Hepatocyte (in vitro differentiated cells): Measurements from ENCODE around the gene ALOX12B. TPM values are rescaled to one million over a fixed set of nuclear protein-coding genes. Genes with fewer than 3 reads are reported as not detected.

Experiments used
- DNase-seq: peaks from one replicate; pipeline ENCODE4 v3.0.0-alpha.2; 2016; ENCODE audit warnings: low spot score
- H2AFZ ChIP-seq: fragments of 200-600 bp; sonication (generic); 2 replicates; pipeline ENCODE4 v1.6.0; 2016; ENCODE audit warnings: antibody characterized with exemption, mild to moderate bottlenecking
- H3K27ac ChIP-seq: fragments of 200-600 bp; sonication (generic); 2 replicates; pipeline ENCODE4 v1.5.1; 2016; ENCODE audit warnings: mild to moderate bottlenecking
- H3K27me3 ChIP-seq: fragments of 200-600 bp; sonication (generic); 2 replicates; pipeline ENCODE4 v1.6.1; 2016
- H3K36me3 ChIP-seq: fragments of 200-600 bp; sonication (generic); replicated peaks from 2 replicates; pipeline ENCODE4 v1.5.1; 2016; ENCODE audit warnings: low read depth; ENCODE audit not compliant: insufficient read depth
- H3K4me1 ChIP-seq: fragments of 200-600 bp; sonication (generic); 2 replicates; pipeline ENCODE4 v1.5.1; 2016; ENCODE audit warnings: mild to moderate bottlenecking, moderate library complexity; ENCODE audit not compliant: insufficient read depth
- H3K4me2 ChIP-seq: fragments of 200-600 bp; sonication (generic); 2 replicates; pipeline ENCODE4 v1.6.0; 2016
- H3K4me3 ChIP-seq: fragments of 200-600 bp; sonication (generic); 2 replicates; pipeline ENCODE4 v1.5.1; 2016; ENCODE audit warnings: mild to moderate bottlenecking
- H3K79me2 ChIP-seq: fragments of 200-600 bp; sonication (generic); 2 replicates; pipeline ENCODE4 v1.6.0; 2017; ENCODE audit warnings: mild to moderate bottlenecking
- H3K9me2 ChIP-seq: fragments of 200-600 bp; sonication (generic); replicated peaks from 2 replicates; pipeline ENCODE4 v1.6.0; 2017; ENCODE audit warnings: mild to moderate bottlenecking; ENCODE audit not compliant: insufficient read depth
- H3K9me3 ChIP-seq: fragments of 200-600 bp; sonication (generic); 2 replicates; pipeline ENCODE4 v1.5.1; 2016; ENCODE audit warnings: low read depth, mild to moderate bottlenecking
- H4K20me1 ChIP-seq: fragments of 200-600 bp; sonication (generic); 2 replicates; pipeline ENCODE4 v1.6.0; 2016; ENCODE audit warnings: mild to moderate bottlenecking; ENCODE audit not compliant: insufficient read depth, poor library complexity, severe bottlenecking
- EZH2 ChIP-seq: fragments of 200-600 bp; sonication (generic); IDR thresholded peaks from 2 replicates; pipeline ENCODE4 v1.6.1; 2016; ENCODE audit warnings: antibody characterized with exemption, mild to moderate bottlenecking, borderline replicate concordance
- EZH2phosphoT487 ChIP-seq: fragments of 200-600 bp; sonication (generic); IDR thresholded peaks from one replicate; pipeline ENCODE4 v1.6.1; 2018; ENCODE audit warnings: antibody characterized with exemption, mild to moderate bottlenecking, low read depth, moderate library complexity; ENCODE audit not compliant: unreplicated experiment, severe bottlenecking
- WGBS: methylation state at CpG from one replicate; pipeline ENCODE4 v1.1.6; 2016; ENCODE audit warnings: low lambda C conversion rate; ENCODE audit errors: missing lambda C conversion rate; 5-methylcytosine and 5-hydroxymethylcytosine counted together
- polyA plus RNA-seq: library from polyadenylated mRNA; unstranded; fragments of >200 nt; fragmentation: Nextera tagmentation; extraction: Ambion mirVana; gene quantifications from 2 replicates; pipeline ENCODE4 v1.2.1, GENCODE V29; 2016
- total RNA-seq: library from RNA; depleted of rRNA; stranded (reverse); fragments of >200 nt; gene quantifications from 2 replicates; pipeline ENCODE4 v1.2.3, GENCODE V29; 2014
- TF ChIP-seq, protein P1 (sequence below): fragments of 200-600 bp; sonication (generic); IDR thresholded peaks from 2 replicates; pipeline ENCODE4 v1.5.1; 2016; ENCODE audit warnings: antibody characterized with exemption, mild to moderate bottlenecking; ENCODE audit not compliant: poor library complexity

The ALOX12B gene
- total and polyA plus RNA-seq, 2 experiments from 2014 or later: 1.8 to 2.0 TPM

DNA sequence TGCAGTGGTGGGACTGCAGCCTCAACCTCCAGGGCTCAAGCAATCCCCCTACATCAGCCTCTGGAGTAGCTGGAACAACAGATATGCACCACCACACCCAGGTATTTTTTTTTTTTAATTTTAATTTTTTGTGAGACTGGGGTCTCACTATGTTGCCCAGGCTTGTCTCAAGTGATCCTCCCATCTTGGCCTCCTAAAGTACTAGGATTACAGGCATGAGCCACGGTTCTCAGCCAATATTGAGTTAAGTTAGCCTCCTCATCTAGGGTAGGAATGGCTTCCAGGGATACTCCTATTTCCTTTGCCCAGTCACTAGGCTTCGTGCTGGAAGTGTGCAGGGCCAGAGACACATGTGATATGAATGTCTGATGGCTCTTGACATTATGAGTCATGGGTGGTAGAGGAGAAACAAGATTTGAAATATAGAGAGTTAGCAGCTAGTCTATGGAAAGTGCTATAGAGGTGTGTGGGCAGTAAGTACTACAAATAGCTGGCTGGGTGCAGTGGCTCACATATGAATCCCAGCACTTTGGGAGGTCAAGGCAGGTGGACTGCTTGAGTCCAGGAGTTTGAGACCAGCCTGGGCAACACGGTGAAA lies 44.4 kb upstream of the ALOX12B start:
- H3K27me3 ChIP-seq: no peaks in the 10 kb centered on the region
- H3K4me2 ChIP-seq: no peak overlapping the region
- no peak overlapping the region for H3K4me3 ChIP-seq
- H2AFZ ChIP-seq: no peak overlapping the region
- H3K79me2 ChIP-seq: no peaks in the 10 kb centered on the region
- H3K27ac ChIP-seq: no peak overlapping the region
- H3K9me3 ChIP-seq: no peaks in the 10 kb centered on the region
- no peaks in the 10 kb centered on the region for H3K9me2 ChIP-seq
- peak; percentile 4 for DNase-seq
- no peaks in the 10 kb centered on the region for H3K36me3 ChIP-seq
- WGBS: 83% methylated on average over 3 of the region's 3 CpGs
- no peaks in the 10 kb centered on the region for H4K20me1 ChIP-seq
- TF ChIP-seq, protein P1, sequence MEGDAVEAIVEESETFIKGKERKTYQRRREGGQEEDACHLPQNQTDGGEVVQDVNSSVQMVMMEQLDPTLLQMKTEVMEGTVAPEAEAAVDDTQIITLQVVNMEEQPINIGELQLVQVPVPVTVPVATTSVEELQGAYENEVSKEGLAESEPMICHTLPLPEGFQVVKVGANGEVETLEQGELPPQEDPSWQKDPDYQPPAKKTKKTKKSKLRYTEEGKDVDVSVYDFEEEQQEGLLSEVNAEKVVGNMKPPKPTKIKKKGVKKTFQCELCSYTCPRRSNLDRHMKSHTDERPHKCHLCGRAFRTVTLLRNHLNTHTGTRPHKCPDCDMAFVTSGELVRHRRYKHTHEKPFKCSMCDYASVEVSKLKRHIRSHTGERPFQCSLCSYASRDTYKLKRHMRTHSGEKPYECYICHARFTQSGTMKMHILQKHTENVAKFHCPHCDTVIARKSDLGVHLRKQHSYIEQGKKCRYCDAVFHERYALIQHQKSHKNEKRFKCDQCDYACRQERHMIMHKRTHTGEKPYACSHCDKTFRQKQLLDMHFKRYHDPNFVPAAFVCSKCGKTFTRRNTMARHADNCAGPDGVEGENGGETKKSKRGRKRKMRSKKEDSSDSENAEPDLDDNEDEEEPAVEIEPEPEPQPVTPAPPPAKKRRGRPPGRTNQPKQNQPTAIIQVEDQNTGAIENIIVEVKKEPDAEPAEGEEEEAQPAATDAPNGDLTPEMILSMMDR: no peak
- TF ChIP-seq EZH2 (no peak), EZH2phosphoT487 (no peak)
- H3K4me1 ChIP-seq: peaks cover 6% of the 10 kb centered on the region

DNA sequence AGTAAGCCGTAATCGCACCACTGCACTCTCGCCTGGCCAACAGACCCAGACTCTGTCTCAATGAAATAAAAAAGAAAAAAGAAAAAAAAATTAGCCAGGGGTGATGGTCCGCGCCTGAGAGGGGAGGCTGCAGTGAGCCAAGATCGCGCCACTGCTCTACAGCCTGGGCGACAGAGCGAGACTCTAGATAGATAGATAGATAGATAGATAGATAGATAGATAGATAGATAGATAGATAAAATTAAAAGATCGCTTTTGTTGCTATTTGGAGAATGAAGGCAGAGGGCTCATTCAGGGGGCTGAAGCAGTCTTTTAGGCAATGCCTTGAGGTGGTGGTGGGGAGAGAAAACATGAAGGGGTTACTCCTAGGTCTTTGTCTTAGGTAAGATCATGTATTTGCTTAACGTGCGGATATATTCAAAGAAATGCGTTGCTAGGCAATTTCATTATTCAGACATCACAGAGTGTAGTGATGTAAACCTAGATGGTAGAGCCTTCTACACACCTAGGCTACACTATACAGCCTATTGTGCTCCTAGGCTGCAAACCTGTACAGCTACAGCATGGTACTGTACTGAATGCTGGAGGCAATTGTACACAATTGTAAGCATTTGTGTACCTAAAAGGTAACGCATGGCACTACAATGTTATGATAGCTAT lies 40.7 kb upstream of the ALOX12B start:
- Histone ChIP-seq H3K27me3 (peaks cover 18% of the 10 kb centered on the region), H3K9me2 (no peaks in the 10 kb centered on the region), H3K27ac (no peak overlapping the region), H4K20me1 (no peaks in the 10 kb centered on the region), H3K4me3 (no peak overlapping the region), H3K4me1 (peaks cover 28% of the 10 kb centered on the region), H3K36me3 (no peaks in the 10 kb centered on the region), H3K79me2 (no peaks in the 10 kb centered on the region), H3K9me3 (no peaks in the 10 kb centered on the region), H2AFZ (no peak overlapping the region), H3K4me2 (no peak overlapping the region)
- TF ChIP-seq EZH2: no peak
- no peak for TF ChIP-seq EZH2phosphoT487
- TF ChIP-seq, protein P1: no peak
- DNase-seq: no peak
- 92% methylated on average over 14 of the region's 14 CpGs for WGBS

DNA sequence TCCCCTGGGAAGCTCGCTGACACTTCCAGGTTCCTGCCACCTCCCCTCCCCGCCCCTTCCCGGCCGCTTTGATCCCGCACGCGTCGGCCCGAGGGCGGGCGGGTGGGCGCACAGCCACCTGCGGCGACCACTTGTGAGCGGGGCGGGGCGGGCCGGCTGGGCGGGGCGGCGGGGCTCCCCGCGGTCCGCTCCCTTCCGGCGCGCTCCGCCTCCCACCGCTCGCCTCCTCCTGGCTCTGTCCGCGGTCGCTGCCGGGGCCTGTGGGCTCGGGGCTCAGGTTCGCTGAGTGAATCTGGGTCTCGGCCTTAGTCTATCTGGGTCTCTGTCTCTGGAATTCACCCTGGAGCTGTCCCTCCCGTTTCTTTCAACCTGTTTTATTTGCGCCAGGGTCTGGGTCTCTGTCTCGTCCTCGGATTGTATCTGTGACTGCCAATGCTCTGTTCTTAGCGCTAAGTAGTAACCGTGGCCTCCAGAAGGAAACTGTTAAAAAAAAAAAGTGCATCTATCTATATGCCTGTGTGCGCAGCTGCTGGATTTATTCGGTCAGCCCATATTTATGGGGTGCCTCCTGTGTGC lies 39.1 kb upstream of the ALOX12B start:
- Histone ChIP-seq H3K4me3 (peak overlapping the region; percentile 90), H3K36me3 (no peaks in the 10 kb centered on the region), H3K4me2 (peak overlapping the region; percentile 88), H3K4me1 (peaks cover 35% of the 10 kb centered on the region), H3K27ac (peak overlapping the region; percentile 10), H2AFZ (peak overlapping the region; percentile 63), H3K79me2 (no peaks in the 10 kb centered on the region), H3K9me2 (no peaks in the 10 kb centered on the region), H4K20me1 (no peaks in the 10 kb centered on the region), H3K27me3 (peaks cover 29% of the 10 kb centered on the region), H3K9me3 (no peaks in the 10 kb centered on the region)
- 2% methylated on average over 14 of the region's 45 CpGs for WGBS
- TF ChIP-seq EZH2: no peak
- TF ChIP-seq, protein P1: no peak
- no peak for TF ChIP-seq EZH2phosphoT487
- peak; percentile 79 for DNase-seq
